HepG2 (cell line): ENCODE measurements around the gene PMM2. TPM values are rescaled to one million over a fixed set of nuclear protein-coding genes. Genes with fewer than 3 reads are reported as not detected.

ENCODE experiments used
- BATF2 ChIP-seq: sonication (generic); formaldehyde crosslinking; IDR thresholded peaks from 2 replicates; pipeline ENCODE4 v1.8.0; 2022; ENCODE audit warnings: mild to moderate bottlenecking, missing genetic modification reagents, moderate library complexity
- CENPX ChIP-seq: sonication (generic); formaldehyde crosslinking; IDR thresholded peaks from 2 replicates; pipeline ENCODE4 v1.9.0; 2021; ENCODE audit warnings: mild to moderate bottlenecking, missing genetic modification reagents, moderate library complexity
- CHD2 ChIP-seq: IDR thresholded peaks from 2 replicates; pipeline ENCODE4 v1.6.1; 2011; ENCODE audit warnings: low read depth, low read length, improper control_type of control experiment
- ETV5 ChIP-seq: IDR thresholded peaks from 2 replicates; pipeline ENCODE4 v1.6.1; 2018; ENCODE audit warnings: missing biosample characterization, missing genetic modification reagents, inconsistent platforms, borderline replicate concordance
- NFIB ChIP-seq: sonication (generic); formaldehyde crosslinking; IDR thresholded peaks from 2 replicates; pipeline ENCODE4 v1.9.0; 2021; ENCODE audit warnings: missing genetic modification reagents, mild to moderate bottlenecking, borderline replicate concordance
- RNF219 ChIP-seq: sonication (generic); formaldehyde crosslinking; IDR thresholded peaks from 2 replicates; pipeline ENCODE4 v1.5.0; 2020; ENCODE audit warnings: mild to moderate bottlenecking, missing genetic modification reagents
- SNAPC4 ChIP-seq: sonication (generic); formaldehyde crosslinking; IDR thresholded peaks from 2 replicates; pipeline ENCODE4 v1.4.0; 2020; ENCODE audit warnings: mild to moderate bottlenecking, missing genetic modification reagents
- SP140L ChIP-seq: sonication (generic); formaldehyde crosslinking; IDR thresholded peaks from 2 replicates; pipeline ENCODE4 v1.4.0; 2020; ENCODE audit warnings: missing genetic modification reagents, borderline replicate concordance
- TAF15 ChIP-seq: fragments of 200-400 bp; formaldehyde crosslinking; IDR thresholded peaks from one replicate; pipeline ENCODE4 v1.6.1; 2018; ENCODE audit warnings: mild to moderate bottlenecking, low read depth, low read length; ENCODE audit not compliant: poor library complexity, severe bottlenecking
- ZNF276 ChIP-seq: sonication (generic); formaldehyde crosslinking; IDR thresholded peaks from 2 replicates; pipeline ENCODE4 v1.4.0; 2020; ENCODE audit warnings: mild to moderate bottlenecking, low read depth, missing genetic modification reagents
- ZNF292 ChIP-seq: sonication (generic); formaldehyde crosslinking; IDR thresholded peaks from 2 replicates; pipeline ENCODE4 v1.8.1; 2022; ENCODE audit warnings: mild to moderate bottlenecking, low read depth, missing genetic modification reagents, borderline replicate concordance
- ZNF749 ChIP-seq: sonication (generic); formaldehyde crosslinking; IDR thresholded peaks from 2 replicates; pipeline ENCODE4 v1.8.0; 2022; ENCODE audit warnings: mild to moderate bottlenecking, missing genetic modification reagents, moderate library complexity, borderline replicate concordance
- ZNF770 ChIP-seq: sonication (generic); formaldehyde crosslinking; IDR thresholded peaks from 2 replicates; pipeline ENCODE4 v1.5.0; 2020; ENCODE audit warnings: mild to moderate bottlenecking, missing genetic modification reagents
- polyA plus RNA-seq, 8 experiments: library from polyadenylated mRNA; depleted of rRNA in 3 of 8; stranded (reverse) in 7 of 8; unstranded in 1 of 8; fragments of >200 nt; fragmentation: Illumina TruSeq in 4 of 8; extraction: Trizol in 4 of 8; gene quantifications; 2 replicates each; pipeline versions ENCODE4 v1.2.1 to v1.2.3, GENCODE V29; 2011 to 2016; ENCODE audit warnings: low read depth in 4 of 8, missing spikeins in 1 of 8, mixed read lengths in 1 of 8; ENCODE audit not compliant: insufficient read depth in 1 of 8
- total RNA-seq, 5 experiments: library from RNA; depleted of rRNA; stranded (reverse); fragments of >200 nt; fragmentation: Illumina TruSeq; extraction: Trizol; gene quantifications; 2 replicates each; pipeline ENCODE4 v1.2.3, GENCODE V29; 2016; ENCODE audit warnings: low read depth in 1 of 5

Gene PMM2
- total and polyA plus RNA-seq, 2 of the 13 experiments (the other 11 are each of a cell fraction or from before 2014, with no cell fraction given), result 52.2 to 93.7 TPM

GRCh38 chr16:8866118-8866883 lies 68.7 kb downstream of the PMM2 start (continued):
- TF ChIP-seq CENPX (CRISPR knock-in tag) (no peak), CHD2 (peak; percentile 54; the same call in 1 of the 2 replicates), RNF219 (CRISPR knock-in tag) (no peak), ZNF770 (CRISPR knock-in tag) (peak; percentile 29; the same call in 1 of the 2 replicates), SP140L (CRISPR knock-in tag) (no peak), TAF15 (peak; percentile 53), ETV5 (CRISPR knock-in tag) (no peak), ZNF749 (CRISPR knock-in tag) (no peak), ZNF276 (CRISPR knock-in tag) (no peak), NFIB (no peak), ZNF292 (CRISPR knock-in tag) (peak; percentile 92), SNAPC4 (CRISPR knock-in tag) (no peak; the same call in 1 of the 2 replicates), BATF2 (CRISPR knock-in tag) (no peak)
